ENCODE results near the gene BTC. TPM values are rescaled to one million over a fixed set of nuclear protein-coding genes. Genes with fewer than 3 reads are reported as not detected.

The BTC gene
- total RNA-seq, 4 donors from 2014 or later: 0.10 to 0.16 TPM; not detected in 2

DNA sequence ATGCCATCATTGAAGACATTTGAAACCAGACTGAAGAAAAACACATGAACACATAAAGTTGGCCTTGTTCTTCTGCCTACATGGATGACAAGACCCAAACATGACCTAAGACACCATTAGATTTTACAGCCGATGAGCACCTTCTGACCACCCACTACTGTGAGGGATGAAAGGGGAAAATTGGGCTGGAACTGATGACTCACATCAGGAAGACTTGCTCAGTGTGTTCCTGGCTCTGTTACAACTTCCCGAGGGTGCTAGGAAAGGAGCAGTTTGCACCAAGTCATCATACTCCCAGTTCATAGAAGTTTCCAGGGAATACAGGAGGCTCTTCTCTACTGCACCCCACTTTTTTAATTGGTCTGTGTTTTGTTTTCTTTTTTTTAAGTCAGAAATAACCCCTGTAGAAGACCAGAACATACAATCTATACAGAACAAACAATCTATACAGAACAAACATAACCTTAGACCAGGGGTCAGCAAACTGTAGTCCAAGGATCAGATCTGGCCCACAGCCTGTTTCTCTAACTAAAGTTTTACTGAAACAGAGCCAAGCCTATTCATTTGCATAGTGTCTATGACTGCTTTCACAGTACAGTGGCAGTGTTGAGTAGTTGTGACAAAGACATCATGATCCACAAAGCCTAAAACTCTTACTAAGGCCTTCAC lies 25.3 kb downstream of the BTC start:
- H3K9me3 ChIP-seq: no peaks in the 10 kb centered on the region
- in situ Hi-C loops (cut with MboI; ENCODE audit: low sequenced_read_pairs in 4 of 4) (no loop called here), intact Hi-C loops (cut with DNase I; ENCODE audit: low total_unique reads) (no loop called here)
- H3K27me3 ChIP-seq: no peaks in the 10 kb centered on the region
- DNase-seq (no peak), ATAC-seq (no peak)
- no peak overlapping the region for H3K27ac ChIP-seq
- no peaks in the 10 kb centered on the region for H3K4me1 ChIP-seq
- no peak for TF ChIP-seq POLR2A (IDR thresholded peaks at IDR 0.05)
- TF ChIP-seq, protein P1, sequence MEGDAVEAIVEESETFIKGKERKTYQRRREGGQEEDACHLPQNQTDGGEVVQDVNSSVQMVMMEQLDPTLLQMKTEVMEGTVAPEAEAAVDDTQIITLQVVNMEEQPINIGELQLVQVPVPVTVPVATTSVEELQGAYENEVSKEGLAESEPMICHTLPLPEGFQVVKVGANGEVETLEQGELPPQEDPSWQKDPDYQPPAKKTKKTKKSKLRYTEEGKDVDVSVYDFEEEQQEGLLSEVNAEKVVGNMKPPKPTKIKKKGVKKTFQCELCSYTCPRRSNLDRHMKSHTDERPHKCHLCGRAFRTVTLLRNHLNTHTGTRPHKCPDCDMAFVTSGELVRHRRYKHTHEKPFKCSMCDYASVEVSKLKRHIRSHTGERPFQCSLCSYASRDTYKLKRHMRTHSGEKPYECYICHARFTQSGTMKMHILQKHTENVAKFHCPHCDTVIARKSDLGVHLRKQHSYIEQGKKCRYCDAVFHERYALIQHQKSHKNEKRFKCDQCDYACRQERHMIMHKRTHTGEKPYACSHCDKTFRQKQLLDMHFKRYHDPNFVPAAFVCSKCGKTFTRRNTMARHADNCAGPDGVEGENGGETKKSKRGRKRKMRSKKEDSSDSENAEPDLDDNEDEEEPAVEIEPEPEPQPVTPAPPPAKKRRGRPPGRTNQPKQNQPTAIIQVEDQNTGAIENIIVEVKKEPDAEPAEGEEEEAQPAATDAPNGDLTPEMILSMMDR (IDR thresholded peaks at IDR 0.05 in 4 of 5, conservative IDR thresholded peaks at IDR 0.05 in 1 of 5): no peak
- no peaks in the 10 kb centered on the region for H3K36me3 ChIP-seq
- no peak overlapping the region for H3K4me3 ChIP-seq

DNA sequence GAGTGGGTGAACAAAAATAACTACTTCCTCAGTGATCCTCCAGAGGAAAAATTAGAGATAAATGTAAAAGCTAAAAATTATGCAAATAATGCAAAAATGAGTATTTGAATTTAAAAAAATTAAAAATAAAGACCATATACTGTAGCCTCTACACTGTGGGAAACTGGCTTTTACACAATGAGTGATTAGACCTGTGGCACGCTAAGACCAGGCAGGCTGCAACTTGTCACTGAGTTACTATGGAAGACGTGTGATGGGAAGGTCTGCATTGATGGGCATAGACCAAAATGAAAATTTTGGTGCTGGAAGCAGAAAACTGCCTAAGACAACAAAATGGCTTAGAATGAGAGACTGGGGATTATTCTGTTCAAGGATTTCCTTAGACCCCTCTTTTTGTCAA lies 30.2 kb downstream of the BTC start:
- Histone ChIP-seq H3K36me3 (no peaks in the 10 kb centered on the region), H3K4me3 (no peak overlapping the region), H3K27ac (no peak overlapping the region), H3K27me3 (no peaks in the 10 kb centered on the region), H3K4me1 (no peaks in the 10 kb centered on the region), H3K9me3 (no peaks in the 10 kb centered on the region)
- DNase-seq (no peak), ATAC-seq (no peak)
- TF ChIP-seq POLR2A (IDR thresholded peaks at IDR 0.05): no peak
- TF ChIP-seq, protein P1 (IDR thresholded peaks at IDR 0.05 in 4 of 5, conservative IDR thresholded peaks at IDR 0.05 in 1 of 5): no peak
- in situ Hi-C loops (cut with MboI; ENCODE audit: low sequenced_read_pairs in 4 of 4) (no loop called here), intact Hi-C loops (cut with DNase I; ENCODE audit: low total_unique reads) (no loop called here)

DNA sequence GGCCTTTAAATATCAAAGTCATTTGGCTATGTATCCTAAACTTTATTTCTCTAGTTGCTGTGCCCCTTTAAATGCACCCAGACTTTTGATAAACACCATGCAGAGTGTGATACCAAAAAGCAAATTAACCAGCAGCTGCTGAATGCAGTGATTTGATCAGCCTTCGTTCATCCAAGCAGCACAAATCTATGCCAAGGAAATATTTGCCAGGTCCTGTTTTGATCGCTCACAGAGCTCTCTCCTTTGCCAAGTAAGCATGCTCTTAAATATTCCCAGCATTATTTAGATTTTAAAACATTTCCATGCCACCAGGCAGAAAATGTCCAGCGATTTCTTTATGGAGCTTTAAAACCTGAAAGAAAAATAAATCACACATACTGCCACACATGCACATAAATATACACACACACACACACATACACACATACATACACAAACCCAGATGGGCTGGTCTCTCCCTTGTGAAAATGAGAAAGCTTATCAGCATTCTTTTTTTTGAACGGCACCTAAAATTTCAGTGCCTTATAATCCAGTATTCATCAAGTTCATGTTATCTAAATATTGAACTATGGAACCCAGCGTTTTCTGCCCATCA lies 35.7 kb downstream of the BTC start:
- ATAC-seq: no peak
- intact Hi-C loops (cut with DNase I; ENCODE audit: low total_unique reads): no loop called here

DNA sequence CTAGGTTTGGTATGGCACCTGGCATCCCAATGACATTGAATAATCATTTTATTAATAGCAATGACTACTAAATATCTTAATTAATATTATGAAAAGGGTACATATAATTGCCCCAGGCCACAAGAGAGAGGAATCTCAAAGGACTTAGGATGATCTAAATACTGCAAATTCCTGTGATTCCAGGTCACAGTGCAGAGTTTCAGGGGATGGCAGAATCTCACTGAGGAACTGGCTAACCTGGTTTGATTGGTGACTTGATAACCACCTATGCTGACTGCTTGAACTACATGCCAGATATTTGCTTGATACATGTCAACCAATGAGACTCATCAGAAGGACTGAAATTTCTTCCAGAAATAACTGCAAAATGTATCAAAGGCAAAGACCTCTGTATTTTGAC lies 37.2 kb downstream of the BTC start:
- no peak for ATAC-seq
- in situ Hi-C loops (cut with MboI; ENCODE audit: low sequenced_read_pairs in 4 of 4) (no loop called here), intact Hi-C loops (cut with DNase I; ENCODE audit: low total_unique reads) (no loop called here)
- no peaks in the 10 kb centered on the region for H3K4me1 ChIP-seq
- H3K27me3 ChIP-seq: no peaks in the 10 kb centered on the region
- H3K4me3 ChIP-seq: no peak overlapping the region
- no peak for DNase-seq
- H3K27ac ChIP-seq: no peak overlapping the region
- H3K36me3 ChIP-seq: no peaks in the 10 kb centered on the region
- TF ChIP-seq POLR2A (IDR thresholded peaks at IDR 0.05): no peak
- TF ChIP-seq, protein P1 (IDR thresholded peaks at IDR 0.05 in 4 of 5, conservative IDR thresholded peaks at IDR 0.05 in 1 of 5): no peak
- H3K9me3 ChIP-seq: no peaks in the 10 kb centered on the region

More for the DNA sequence above, 35.7 kb downstream of the BTC start:
- Histone ChIP-seq H3K27ac (no peak overlapping the region), H3K9me3 (no peaks in the 10 kb centered on the region), H3K4me1 (no peaks in the 10 kb centered on the region), H3K36me3 (no peaks in the 10 kb centered on the region), H3K27me3 (no peaks in the 10 kb centered on the region), H3K4me3 (no peak overlapping the region)
- in situ Hi-C loops (cut with MboI; ENCODE audit: low sequenced_read_pairs in 4 of 4): no loop called here
- no peak for TF ChIP-seq POLR2A (IDR thresholded peaks at IDR 0.05)
- TF ChIP-seq, protein P1 (IDR thresholded peaks at IDR 0.05 in 4 of 5, conservative IDR thresholded peaks at IDR 0.05 in 1 of 5): no peak
- no peak for DNase-seq
